GM12892 (cell line): ENCODE data around the gene SYK.
A peak's percentile ranks its signal among the peaks of the same experiment; 100 is the strongest.

ENCODE experiments used
- DNase-seq: peaks from one replicate; pipeline ENCODE4 v3.0.0; 2011; ENCODE audit not compliant: insufficient read length
- FAIRE-seq: peaks from 2 replicates; lab custom pipeline; 2011; peaks lifted over from hg19 to GRCh38; lab: Jason Lieb, UNC
- POLR2A ChIP-seq: IDR thresholded peaks from 2 replicates; pipeline ENCODE4 v1.6.1; 2011; ENCODE audit warnings: low read depth, low read length, control low read depth
- POLR2AphosphoS5 ChIP-seq: IDR thresholded peaks from 2 replicates; pipeline ENCODE4 v1.6.1; 2011; ENCODE audit warnings: low read depth, low read length, control low read depth
- TAF1 ChIP-seq: IDR thresholded peaks from 2 replicates; pipeline ENCODE4 v1.6.1; 2011; ENCODE audit warnings: low read depth, mild to moderate bottlenecking, control low read depth, low read length, borderline replicate concordance

SYK gene

GRCh38 chr9:90827181-90827871 is 25.7 kb downstream of the SYK start:
- TF ChIP-seq POLR2AphosphoS5 (peak; percentile 75), TAF1 (no peak), POLR2A (peak; percentile 60)
- FAIRE-seq (peak; percentile 97), DNase-seq (no peak)

DNA sequence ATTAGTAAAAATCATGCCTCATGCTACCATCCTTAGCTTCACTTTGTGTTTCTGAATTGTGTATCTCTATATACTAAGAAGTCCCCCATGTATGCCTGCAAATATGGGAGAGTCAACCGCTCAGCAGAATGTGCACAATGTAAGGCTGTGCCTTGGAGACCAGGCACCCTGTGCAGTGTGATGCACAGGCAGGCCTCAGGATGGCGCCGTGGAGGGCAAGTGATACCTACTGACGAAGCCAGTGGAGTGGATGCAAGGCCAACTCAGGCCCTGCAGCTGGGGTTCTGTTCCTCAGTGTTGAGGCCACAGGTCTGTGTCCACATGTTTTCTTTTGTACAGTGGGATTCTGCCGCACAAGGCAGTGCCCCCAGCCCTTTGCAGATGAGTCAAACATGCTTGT is 28.4 kb downstream of the SYK start:
- TF ChIP-seq POLR2AphosphoS5 = no peak
- TF ChIP-seq POLR2A = no peak
- no peak for TF ChIP-seq TAF1
- DNase-seq (no peak), FAIRE-seq (no peak)

- FAIRE-seq = peak; percentile 94
- DNase-seq = peak; percentile 46
- no peak for TF ChIP-seq POLR2A
- 0 out of 2 replicates have a peak, but pooled peaks have one; percentile 37 for TF ChIP-seq POLR2AphosphoS5
Measured at GRCh38 chr9:90830977-90831376, 29.4 kb downstream of the SYK start.

- no peak for TF ChIP-seq TAF1
Measured at GRCh38 chr9:90832261-90832660, 30.6 kb downstream of the SYK start.

DNA sequence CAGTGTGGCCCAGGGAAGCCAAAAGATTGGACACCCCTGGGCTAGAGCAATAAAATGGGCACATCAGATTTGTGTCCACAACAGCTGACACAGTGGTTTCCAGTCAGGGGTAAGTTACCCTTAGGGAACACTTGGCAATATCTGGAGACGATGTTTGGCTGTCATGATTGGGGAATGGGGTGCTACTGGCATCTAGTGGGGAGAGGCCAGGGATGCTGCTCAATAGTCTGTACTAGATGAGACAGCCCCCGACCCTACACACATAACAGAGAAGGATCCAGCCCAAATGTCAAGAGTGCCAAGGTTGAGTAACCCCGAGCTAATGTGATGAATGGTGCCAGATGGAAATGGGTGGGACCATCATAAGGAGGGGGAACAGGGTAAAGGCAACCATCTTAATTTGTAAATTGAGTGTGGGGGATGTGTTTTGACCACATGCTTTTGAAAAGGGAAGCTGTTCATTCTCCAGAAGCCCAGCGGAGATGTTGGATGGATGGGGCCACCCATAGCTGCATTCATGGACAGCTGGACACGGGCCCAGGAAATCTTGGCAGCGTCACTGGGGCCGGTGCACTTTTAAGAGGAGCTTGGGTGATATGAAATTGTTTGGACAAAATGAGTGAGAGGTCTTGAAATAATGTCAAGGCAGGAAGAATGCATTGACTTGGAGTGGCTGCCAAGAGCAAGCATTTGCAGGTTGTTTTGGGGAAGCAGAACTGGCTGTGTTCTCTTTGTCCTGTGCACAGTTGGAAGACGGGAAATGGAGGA is 33.4 kb downstream of the SYK start:
- peak; percentile 40 for FAIRE-seq
- DNase-seq = no peak
- no peak for TF ChIP-seq TAF1
- no peak for TF ChIP-seq POLR2AphosphoS5
- no peak for TF ChIP-seq POLR2A

More at GRCh38 chr9:90832261-90832660, 30.6 kb downstream of the SYK start:
- DNase-seq (no peak), FAIRE-seq (peak; percentile 40)

- FAIRE-seq (no peak), DNase-seq (no peak)
- TF ChIP-seq TAF1 (no peak), POLR2AphosphoS5 (no peak), POLR2A (no peak)
Measured at GRCh38 chr9:90836411-90837080, 34.9 kb downstream of the SYK start.

GRCh38 chr9:90838098-90838497 is 36.5 kb downstream of the SYK start:
- no peak for DNase-seq
- FAIRE-seq = no peak
- no peak for TF ChIP-seq TAF1
- no peak for TF ChIP-seq POLR2A
- no peak for TF ChIP-seq POLR2AphosphoS5

GRCh38 chr9:90838581-90839154 is 37.0 kb downstream of the SYK start:
- FAIRE-seq (no peak), DNase-seq (no peak)
- TF ChIP-seq TAF1 (no peak), POLR2AphosphoS5 (no peak), POLR2A (no peak)

- TF ChIP-seq TAF1 = no peak
- no peak for TF ChIP-seq POLR2AphosphoS5
- TF ChIP-seq POLR2A = no peak
- FAIRE-seq = no peak
- DNase-seq = no peak
Measured at GRCh38 chr9:90839183-90839728, 37.6 kb downstream of the SYK start.

GRCh38 chr9:90840696-90841095 is 39.1 kb downstream of the SYK start:
- TF ChIP-seq TAF1 = no peak
- no peak for TF ChIP-seq POLR2A
- TF ChIP-seq POLR2AphosphoS5 = no peak
- no peak for FAIRE-seq
- no peak for DNase-seq

DNA sequence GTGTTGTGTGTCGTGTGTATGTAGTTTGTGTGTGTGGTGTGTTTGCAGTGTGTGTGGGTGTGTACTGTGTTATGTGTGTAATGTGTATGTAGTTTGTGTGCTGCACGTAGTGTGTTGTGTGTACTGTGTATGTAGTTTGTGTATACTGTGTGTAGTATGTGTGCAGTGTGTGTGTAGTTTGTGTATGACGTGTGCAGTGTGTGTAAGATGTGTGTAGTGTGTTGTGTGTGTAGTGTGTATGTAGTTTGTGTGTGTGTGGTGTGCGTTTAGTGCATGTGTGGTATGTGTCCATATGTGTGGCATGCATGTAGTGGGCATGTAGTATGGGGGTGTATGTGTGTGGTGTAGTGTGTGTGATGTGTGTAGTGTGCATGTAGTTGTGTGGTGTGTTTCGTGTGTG is 39.6 kb downstream of the SYK start:
- FAIRE-seq (peak; percentile 92), DNase-seq (no peak)
- TF ChIP-seq TAF1 (no peak), POLR2AphosphoS5 (no peak), POLR2A (no peak)
